HEK293 (cell line): ENCODE measurements around the gene HCRTR2.
"Not testable (repeated sequence)": the region's sequence is repeated elsewhere in the genome, so short reads cannot be mapped to it uniquely, and the experiment has no call there.

ENCODE experiments used
- CTCF ChIA-PET: fragments of 350-600 bp; formaldehyde crosslinking; extraction: SDS; loops from one replicate; lab custom pipeline; 2021; ENCODE audit warnings: antibody characterized with exemption; lab: Yijun Ruan, JAX
- POLR2A ChIA-PET: fragments of 300-600 bp; formaldehyde crosslinking; extraction: SDS; loops from one replicate; lab custom pipeline; 2020; ENCODE audit warnings: antibody characterized with exemption, inconsistent platforms; lab: Yijun Ruan, JAX
- H3K27ac ChIP-seq: fragments of 200-500 bp; sonication (Bioruptor generic); 2 replicates; pipeline ENCODE4 v1.5.1; 2014; ENCODE audit warnings: low read depth, low read length, control low read depth, inconsistent platforms; ENCODE audit errors: extremely low read depth
- H3K36me3 ChIP-seq, 2 experiments: fragments of 200-500 bp in 1 of 2; sonication (Bioruptor generic) in 1 of 2; 1 replicate in 1 of 2; 2 replicates in 1 of 2; pipeline ENCODE4 v1.5.1; 2014 to 2017; ENCODE audit warnings: inconsistent platforms in 2 of 2, low read length in 2 of 2; ENCODE audit not compliant: control insufficient read depth in 2 of 2, insufficient read depth in 1 of 2
- H3K4me1 ChIP-seq: fragments of 200-500 bp; sonication (Bioruptor generic); 2 replicates; pipeline ENCODE4 v1.5.1; 2014; ENCODE audit warnings: mild to moderate bottlenecking, low read length, inconsistent platforms; ENCODE audit not compliant: control insufficient read depth, insufficient read depth
- H3K4me3 ChIP-seq: 2 replicates; pipeline ENCODE4 v1.5.1; 2011; ENCODE audit warnings: low read depth, mild to moderate bottlenecking, control low read depth, low read length, moderate library complexity
- H3K9me3 ChIP-seq: fragments of 200-500 bp; sonication (Bioruptor generic); 2 replicates; pipeline ENCODE4 v1.5.1; 2014; ENCODE audit warnings: low read depth, low read length, inconsistent platforms; ENCODE audit not compliant: control insufficient read depth, insufficient read depth
- BCL11B ChIP-seq: fragments of 450-650 bp; formaldehyde crosslinking; IDR thresholded peaks from 2 replicates; pipeline ENCODE4 v1.5.1; 2016; ENCODE audit warnings: low read depth, missing biosample characterization, missing genetic modification characterization
- GFI1B ChIP-seq: fragments of 450-650 bp; formaldehyde crosslinking; IDR thresholded peaks from 2 replicates; pipeline ENCODE4 v1.5.1; 2016; ENCODE audit warnings: missing biosample characterization, missing genetic modification characterization
- GLI2 ChIP-seq: fragments of 450-650 bp; formaldehyde crosslinking; IDR thresholded peaks from 2 replicates; pipeline ENCODE4; 2017; ENCODE audit warnings: missing biosample characterization, missing genetic modification characterization, low read depth, borderline replicate concordance
- GLIS1 ChIP-seq: fragments of 450-650 bp; formaldehyde crosslinking; IDR thresholded peaks from 2 replicates; pipeline ENCODE4 v1.5.1; 2016; ENCODE audit warnings: missing biosample characterization, missing genetic modification characterization
- OSR2 ChIP-seq: fragments of 450-650 bp; formaldehyde crosslinking; IDR thresholded peaks from 2 replicates; pipeline ENCODE4 v1.5.1; 2016; ENCODE audit warnings: missing biosample characterization, missing genetic modification characterization
- SCRT1 ChIP-seq: fragments of 450-650 bp; formaldehyde crosslinking; IDR thresholded peaks from 2 replicates; pipeline ENCODE4 v1.5.1; 2016; ENCODE audit warnings: missing biosample characterization, missing genetic modification characterization, borderline replicate concordance
- ZEB2 ChIP-seq: fragments of 450-650 bp; formaldehyde crosslinking; IDR thresholded peaks from 2 replicates; pipeline ENCODE4 v1.5.1; 2016; ENCODE audit warnings: missing biosample characterization, missing genetic modification characterization
- ZNF146 ChIP-seq: fragments of 450-650 bp; formaldehyde crosslinking; IDR thresholded peaks from 2 replicates; pipeline ENCODE4 v1.5.1; 2016; ENCODE audit warnings: missing biosample characterization, missing genetic modification characterization
- ZNF221 ChIP-seq: fragments of 450-650 bp; formaldehyde crosslinking; IDR thresholded peaks from 2 replicates; pipeline ENCODE4 v1.5.1; 2017; ENCODE audit warnings: missing biosample characterization, missing genetic modification characterization, borderline replicate concordance
- ZNF266 ChIP-seq: fragments of 450-650 bp; formaldehyde crosslinking; IDR thresholded peaks from 2 replicates; pipeline ENCODE4 v1.5.1; 2016; ENCODE audit warnings: missing biosample characterization, missing genetic modification characterization, low read depth
- ZNF311 ChIP-seq: fragments of 450-650 bp; formaldehyde crosslinking; IDR thresholded peaks from 2 replicates; pipeline ENCODE4 v1.5.1; 2017; ENCODE audit warnings: missing biosample characterization, missing genetic modification characterization, borderline replicate concordance
- ZNF777 ChIP-seq: fragments of 450-650 bp; formaldehyde crosslinking; IDR thresholded peaks from 2 replicates; pipeline ENCODE4 v1.5.1; 2017; ENCODE audit warnings: missing biosample characterization, missing genetic modification characterization, borderline replicate concordance
- ZNF830 ChIP-seq: fragments of 450-650 bp; IDR thresholded peaks from 2 replicates; pipeline ENCODE4 v1.5.0; 2018; ENCODE audit warnings: missing biosample characterization, missing genetic modification characterization, low read depth, mild to moderate bottlenecking, moderate library complexity
- TF ChIP-seq, protein P1 (sequence below): fragments of 450-650 bp; formaldehyde crosslinking; IDR thresholded peaks from 2 replicates; pipeline ENCODE4 v1.5.1; 2016; ENCODE audit warnings: missing biosample characterization, missing genetic modification characterization, borderline replicate concordance
- TF ChIP-seq, protein P2 (sequence below): fragments of 450-650 bp; formaldehyde crosslinking; IDR thresholded peaks from 2 replicates; pipeline ENCODE4 v1.5.1; 2016; ENCODE audit warnings: missing biosample characterization, missing genetic modification characterization
- TF ChIP-seq, protein P3 (sequence below): fragments of 450-650 bp; formaldehyde crosslinking; IDR thresholded peaks from 2 replicates; pipeline ENCODE4 v1.5.1; 2016; ENCODE audit warnings: missing biosample characterization, missing genetic modification characterization
- TF ChIP-seq, protein P4 (sequence below): fragments of 450-650 bp; formaldehyde crosslinking; IDR thresholded peaks from 2 replicates; pipeline ENCODE4 v1.5.1; 2016; ENCODE audit warnings: missing biosample characterization, missing genetic modification characterization

The HCRTR2 gene

DNA sequence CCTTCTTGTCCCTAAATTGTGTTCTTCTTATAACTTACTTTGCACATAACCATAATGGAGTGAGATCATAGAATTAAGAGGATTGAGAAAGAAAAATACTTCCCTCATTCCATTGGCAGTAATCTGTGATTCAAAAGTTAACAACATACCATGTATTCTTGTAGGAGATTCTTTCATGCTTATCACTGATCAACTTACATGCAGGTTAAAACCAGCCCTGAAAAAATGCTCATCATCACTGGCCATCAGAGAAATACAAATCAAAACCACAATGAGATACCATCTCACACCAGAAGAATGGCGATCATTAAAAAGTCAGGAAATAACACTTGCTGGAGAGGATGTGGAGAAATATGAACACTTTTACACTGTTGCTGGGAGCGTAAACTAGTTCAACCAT is 116.4 kb downstream of the HCRTR2 start:
- no peaks in the 10 kb centered on the region for H3K36me3 ChIP-seq
- POLR2A ChIA-PET, result no interaction called here
- TF ChIP-seq ZNF221 (tag by site-specific recombination) (no peak), GLIS1 (tag by site-specific recombination) (no peak), ZEB2 (tag by site-specific recombination) (no peak), ZNF311 (tag by site-specific recombination) (no peak), OSR2 (tag by site-specific recombination) (no peak)
- H3K4me1 ChIP-seq, result no peaks in the 10 kb centered on the region
- H3K27ac ChIP-seq, result no peak overlapping the region
- H3K9me3 ChIP-seq, result no peaks in the 10 kb centered on the region
- H3K4me3 ChIP-seq, result no peak overlapping the region
- CTCF ChIA-PET, result interaction anchor here (1.7 kb wide), 1 partner anchor 14 kb away, joined by 4 read pairs; no protein-coding TSS in a partner anchor

DNA sequence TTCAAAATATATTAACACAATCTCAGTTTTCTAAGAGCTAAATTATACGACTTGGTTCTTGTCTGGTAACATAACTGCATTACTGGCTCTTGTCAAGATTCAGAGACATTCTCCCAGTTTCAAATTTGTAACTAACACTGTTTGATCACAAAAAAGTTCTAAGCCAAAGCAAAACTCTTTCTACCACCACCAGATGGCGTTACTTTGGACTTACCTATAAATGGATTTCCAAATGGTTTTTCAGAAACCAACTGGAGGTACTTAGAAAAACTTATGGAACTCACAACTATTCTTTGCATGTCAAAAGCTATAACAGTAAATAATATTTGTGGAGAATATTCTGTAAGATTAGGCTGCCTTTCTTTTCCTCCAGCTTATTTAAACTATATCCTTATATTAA is 118.8 kb downstream of the HCRTR2 start:
- ChIA-PET POLR2A (no interaction called here), CTCF (interaction anchor here (0.6 to 2.5 kb wide), 23 partner anchors 9 to 1308 kb away, joined by 3 to 15 read pairs (median 3); no protein-coding TSS in a partner anchor)
- TF ChIP-seq, protein P1, sequence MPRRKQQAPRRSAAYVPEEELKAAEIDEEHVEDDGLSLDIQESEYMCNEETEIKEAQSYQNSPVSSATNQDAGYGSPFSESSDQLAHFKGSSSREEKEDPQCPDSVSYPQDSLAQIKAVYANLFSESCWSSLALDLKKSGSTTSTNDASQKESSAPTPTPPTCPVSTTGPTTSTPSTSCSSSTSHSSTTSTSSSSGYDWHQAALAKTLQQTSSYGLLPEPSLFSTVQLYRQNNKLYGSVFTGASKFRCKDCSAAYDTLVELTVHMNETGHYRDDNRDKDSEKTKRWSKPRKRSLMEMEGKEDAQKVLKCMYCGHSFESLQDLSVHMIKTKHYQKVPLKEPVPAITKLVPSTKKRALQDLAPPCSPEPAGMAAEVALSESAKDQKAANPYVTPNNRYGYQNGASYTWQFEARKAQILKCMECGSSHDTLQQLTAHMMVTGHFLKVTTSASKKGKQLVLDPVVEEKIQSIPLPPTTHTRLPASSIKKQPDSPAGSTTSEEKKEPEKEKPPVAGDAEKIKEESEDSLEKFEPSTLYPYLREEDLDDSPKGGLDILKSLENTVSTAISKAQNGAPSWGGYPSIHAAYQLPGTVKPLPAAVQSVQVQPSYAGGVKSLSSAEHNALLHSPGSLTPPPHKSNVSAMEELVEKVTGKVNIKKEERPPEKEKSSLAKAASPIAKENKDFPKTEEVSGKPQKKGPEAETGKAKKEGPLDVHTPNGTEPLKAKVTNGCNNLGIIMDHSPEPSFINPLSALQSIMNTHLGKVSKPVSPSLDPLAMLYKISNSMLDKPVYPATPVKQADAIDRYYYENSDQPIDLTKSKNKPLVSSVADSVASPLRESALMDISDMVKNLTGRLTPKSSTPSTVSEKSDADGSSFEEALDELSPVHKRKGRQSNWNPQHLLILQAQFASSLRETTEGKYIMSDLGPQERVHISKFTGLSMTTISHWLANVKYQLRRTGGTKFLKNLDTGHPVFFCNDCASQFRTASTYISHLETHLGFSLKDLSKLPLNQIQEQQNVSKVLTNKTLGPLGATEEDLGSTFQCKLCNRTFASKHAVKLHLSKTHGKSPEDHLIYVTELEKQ (tag by site-specific recombination), result no peak
- TF ChIP-seq GLI2 (tag by site-specific recombination) (no peak), BCL11B (tag by site-specific recombination) (no peak), ZNF777 (tag by site-specific recombination) (no peak), SCRT1 (tag by site-specific recombination) (no peak), ZNF830 (tag by site-specific recombination) (no peak), ZNF266 (no peak), GFI1B (no peak)
- TF ChIP-seq, protein P2, sequence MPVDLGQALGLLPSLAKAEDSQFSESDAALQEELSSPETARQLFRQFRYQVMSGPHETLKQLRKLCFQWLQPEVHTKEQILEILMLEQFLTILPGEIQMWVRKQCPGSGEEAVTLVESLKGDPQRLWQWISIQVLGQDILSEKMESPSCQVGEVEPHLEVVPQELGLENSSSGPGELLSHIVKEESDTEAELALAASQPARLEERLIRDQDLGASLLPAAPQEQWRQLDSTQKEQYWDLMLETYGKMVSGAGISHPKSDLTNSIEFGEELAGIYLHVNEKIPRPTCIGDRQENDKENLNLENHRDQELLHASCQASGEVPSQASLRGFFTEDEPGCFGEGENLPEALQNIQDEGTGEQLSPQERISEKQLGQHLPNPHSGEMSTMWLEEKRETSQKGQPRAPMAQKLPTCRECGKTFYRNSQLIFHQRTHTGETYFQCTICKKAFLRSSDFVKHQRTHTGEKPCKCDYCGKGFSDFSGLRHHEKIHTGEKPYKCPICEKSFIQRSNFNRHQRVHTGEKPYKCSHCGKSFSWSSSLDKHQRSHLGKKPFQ (tag by site-specific recombination), result no peak
- H3K27ac ChIP-seq, result no peak overlapping the region
- no peak overlapping the region for H3K4me3 ChIP-seq
- no peaks in the 10 kb centered on the region for H3K36me3 ChIP-seq
- H3K9me3 ChIP-seq, result no peaks in the 10 kb centered on the region
- H3K4me1 ChIP-seq, result no peaks in the 10 kb centered on the region

DNA sequence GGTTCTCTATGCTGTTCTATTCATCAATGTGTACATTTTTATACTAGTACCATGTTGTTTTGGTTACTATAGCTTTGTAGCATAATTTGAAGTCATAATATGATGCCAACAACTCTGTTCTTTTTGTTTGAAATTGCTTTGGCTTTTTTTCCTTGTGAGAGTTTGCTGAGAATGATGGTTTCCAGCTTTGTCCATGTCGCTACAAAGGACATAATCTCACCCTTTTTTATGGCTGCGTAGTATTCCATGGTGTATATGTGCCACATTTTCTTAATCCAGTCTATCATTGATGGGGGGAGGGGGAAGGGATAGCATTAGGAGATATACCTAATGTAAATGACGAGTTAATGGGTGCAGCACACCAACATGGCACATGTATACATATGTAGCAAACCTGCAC is 122.9 kb downstream of the HCRTR2 start:
- POLR2A ChIA-PET, H3K4me3 ChIP-seq, H3K27ac ChIP-seq, H3K9me3 ChIP-seq, H3K36me3 ChIP-seq, H3K4me1 ChIP-seq: not testable (repeated sequence)
- TF ChIP-seq, protein P3, sequence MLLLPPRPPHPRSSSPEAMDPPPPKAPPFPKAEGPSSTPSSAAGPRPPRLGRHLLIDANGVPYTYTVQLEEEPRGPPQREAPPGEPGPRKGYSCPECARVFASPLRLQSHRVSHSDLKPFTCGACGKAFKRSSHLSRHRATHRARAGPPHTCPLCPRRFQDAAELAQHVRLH (tag by site-specific recombination), result peak; percentile 68; the same call in 1 of the 2 replicates
- TF ChIP-seq ZNF146 (tag by site-specific recombination), result peak; percentile 90
- TF ChIP-seq, protein P4, sequence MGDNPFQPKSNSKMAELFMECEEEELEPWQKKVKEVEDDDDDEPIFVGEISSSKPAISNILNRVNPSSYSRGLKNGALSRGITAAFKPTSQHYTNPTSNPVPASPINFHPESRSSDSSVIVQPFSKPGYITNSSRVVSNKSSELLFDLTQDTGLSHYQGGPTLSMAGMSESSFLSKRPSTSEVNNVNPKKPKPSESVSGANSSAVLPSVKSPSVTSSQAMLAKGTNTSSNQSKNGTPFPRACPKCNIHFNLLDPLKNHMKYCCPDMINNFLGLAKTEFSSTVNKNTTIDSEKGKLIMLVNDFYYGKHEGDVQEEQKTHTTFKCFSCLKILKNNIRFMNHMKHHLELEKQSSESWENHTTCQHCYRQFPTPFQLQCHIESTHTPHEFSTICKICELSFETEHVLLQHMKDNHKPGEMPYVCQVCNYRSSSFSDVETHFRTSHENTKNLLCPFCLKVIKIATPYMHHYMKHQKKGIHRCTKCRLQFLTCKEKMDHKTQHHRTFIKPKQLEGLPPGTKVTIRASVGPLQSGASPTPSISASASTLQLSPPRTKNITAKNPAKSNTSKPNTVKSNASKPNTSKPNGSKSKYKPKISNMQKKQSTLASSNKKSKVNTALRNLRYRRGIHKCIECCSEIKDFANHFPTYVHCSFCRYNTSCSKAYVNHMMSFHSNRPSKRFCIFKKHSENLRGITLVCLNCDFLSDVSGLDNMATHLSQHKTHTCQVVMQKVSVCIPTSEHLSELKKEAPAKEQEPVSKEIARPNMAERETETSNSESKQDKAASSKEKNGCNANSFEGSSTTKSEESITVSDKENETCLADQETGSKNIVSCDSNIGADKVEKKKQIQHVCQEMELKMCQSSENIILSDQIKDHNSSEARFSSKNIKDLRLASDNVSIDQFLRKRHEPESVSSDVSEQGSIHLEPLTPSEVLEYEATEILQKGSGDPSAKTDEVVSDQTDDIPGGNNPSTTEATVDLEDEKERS (tag by site-specific recombination), result peak; percentile 68; the same call in 1 of the 2 replicates
- CTCF ChIA-PET, result interaction anchor here (0.6 kb wide), 1 partner anchor 1087 kb away, joined by 3 read pairs; no protein-coding TSS in a partner anchor
